Esophagus muscularis mucosa (tissue), 4 donors: ENCODE measurements around the gene CLEC16A.

Experiments
- EP300 ChIP-seq: sonication (generic); formaldehyde crosslinking; IDR thresholded peaks from one replicate; pipeline ENCODE4 v1.6.1; 2017; ENCODE audit warnings: antibody characterized with exemption
- POLR2A ChIP-seq: fragments of 450-650 bp; IDR thresholded peaks from one replicate; pipeline ENCODE4 v1.6.1; 2017; ENCODE audit warnings: antibody characterized with exemption, moderate library complexity, mild to moderate bottlenecking, low read depth
- POLR2AphosphoS5 ChIP-seq, 2 donors: sonication (generic); formaldehyde crosslinking; IDR thresholded peaks; one replicate each; pipeline ENCODE4 v1.6.1; 2017; ENCODE audit warnings: antibody characterized with exemption in 2 of 2
- TF ChIP-seq, protein P1 (sequence below), 3 experiments: fragments of 200-600 bp in 2 of 3; fragments of 450-650 bp in 1 of 3; sonication (generic) in 2 of 3; IDR thresholded peaks; one replicate each; pipeline ENCODE4 v1.5.1; 2017 to 2019; ENCODE audit warnings: antibody characterized with exemption in 3 of 3, mild to moderate bottlenecking in 2 of 3, moderate library complexity in 1 of 3

DNA sequence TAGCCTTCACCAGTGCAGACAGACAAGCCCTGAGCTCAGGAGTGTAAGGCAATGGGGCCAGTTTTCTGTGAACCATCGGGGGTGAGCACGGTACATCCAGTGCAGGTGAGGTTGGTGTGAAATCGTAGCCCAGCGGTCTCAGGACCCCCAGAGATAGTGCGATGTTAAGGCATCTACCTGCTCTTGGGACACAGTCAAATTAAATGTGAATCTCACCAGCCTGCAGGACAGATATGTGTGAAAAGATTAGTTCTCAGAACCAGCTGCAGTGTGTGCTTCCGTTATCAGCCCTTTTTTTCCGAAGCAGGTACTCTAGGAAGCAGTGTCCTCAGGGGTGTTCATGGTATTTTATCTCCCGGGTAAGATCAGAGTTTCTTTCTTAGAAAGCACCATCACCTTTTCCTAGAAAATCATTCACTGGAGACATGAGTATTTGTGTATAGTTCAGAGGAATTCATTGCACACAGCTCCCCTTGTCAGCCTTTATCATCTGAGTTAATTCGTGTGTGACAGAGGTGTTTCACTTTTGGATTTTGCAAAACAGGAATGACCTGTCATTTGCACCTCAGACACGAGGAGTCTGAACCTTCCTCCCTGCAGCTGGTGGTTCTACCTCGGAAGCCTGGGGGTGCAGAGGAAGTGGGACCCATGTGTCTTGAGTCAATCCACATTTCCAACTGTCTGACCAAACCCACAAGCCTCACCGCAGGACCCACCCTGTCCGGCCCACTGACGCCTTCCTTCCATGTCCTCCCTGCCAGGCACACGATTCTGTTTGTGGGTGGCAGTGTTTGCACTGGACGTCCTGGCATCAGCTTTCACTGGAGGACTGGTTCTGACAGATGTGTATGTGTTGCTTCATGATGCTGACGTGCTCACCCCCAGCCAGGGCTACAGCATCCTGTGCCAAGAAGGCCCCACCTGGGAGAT lies 107.8 kb downstream of the CLEC16A start:
- TF ChIP-seq, protein P1, sequence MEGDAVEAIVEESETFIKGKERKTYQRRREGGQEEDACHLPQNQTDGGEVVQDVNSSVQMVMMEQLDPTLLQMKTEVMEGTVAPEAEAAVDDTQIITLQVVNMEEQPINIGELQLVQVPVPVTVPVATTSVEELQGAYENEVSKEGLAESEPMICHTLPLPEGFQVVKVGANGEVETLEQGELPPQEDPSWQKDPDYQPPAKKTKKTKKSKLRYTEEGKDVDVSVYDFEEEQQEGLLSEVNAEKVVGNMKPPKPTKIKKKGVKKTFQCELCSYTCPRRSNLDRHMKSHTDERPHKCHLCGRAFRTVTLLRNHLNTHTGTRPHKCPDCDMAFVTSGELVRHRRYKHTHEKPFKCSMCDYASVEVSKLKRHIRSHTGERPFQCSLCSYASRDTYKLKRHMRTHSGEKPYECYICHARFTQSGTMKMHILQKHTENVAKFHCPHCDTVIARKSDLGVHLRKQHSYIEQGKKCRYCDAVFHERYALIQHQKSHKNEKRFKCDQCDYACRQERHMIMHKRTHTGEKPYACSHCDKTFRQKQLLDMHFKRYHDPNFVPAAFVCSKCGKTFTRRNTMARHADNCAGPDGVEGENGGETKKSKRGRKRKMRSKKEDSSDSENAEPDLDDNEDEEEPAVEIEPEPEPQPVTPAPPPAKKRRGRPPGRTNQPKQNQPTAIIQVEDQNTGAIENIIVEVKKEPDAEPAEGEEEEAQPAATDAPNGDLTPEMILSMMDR (IDR thresholded peaks at IDR 0.05): no peak
- TF ChIP-seq EP300: no peak
- TF ChIP-seq POLR2A: no peak
- TF ChIP-seq POLR2AphosphoS5 (IDR thresholded peaks at IDR 0.05): no peak
